PFSK-1 (cell line): ENCODE data around the gene CHMP5.

Experiments
- FOXP2 ChIP-seq: optimal IDR thresholded peaks from 2 replicates; pipeline ENCODE3; 2011; ENCODE audit warnings: borderline replicate concordance, control low read depth, inconsistent platforms; ENCODE audit not compliant: insufficient read depth; ENCODE audit errors: extremely low read length, extremely low read depth
- POLR2AphosphoS5 ChIP-seq: IDR thresholded peaks from 2 replicates; pipeline ENCODE4 v1.6.1; 2012; ENCODE audit warnings: low read depth, mild to moderate bottlenecking, control low read depth, low read length, moderate library complexity
- REST ChIP-seq, 2 experiments: IDR thresholded peaks; 2 replicates each; pipeline versions ENCODE4 v1.6.1 to v1.8.0; 2011 to 2012; ENCODE audit warnings: low read depth in 2 of 2, low read length in 2 of 2, control low read depth in 1 of 2, inconsistent platforms in 1 of 2, mild to moderate bottlenecking in 1 of 2, moderate library complexity in 1 of 2; ENCODE audit not compliant: insufficient read depth in 1 of 2
- SIN3A ChIP-seq: IDR thresholded peaks from 2 replicates; pipeline ENCODE4 v1.6.1; 2012; ENCODE audit warnings: mild to moderate bottlenecking, low read length, moderate library complexity, borderline replicate concordance; ENCODE audit not compliant: insufficient read depth
- TAF1 ChIP-seq: IDR thresholded peaks from 2 replicates; pipeline ENCODE4 v1.6.1; 2012; ENCODE audit warnings: low read length, control low read depth, borderline replicate concordance; ENCODE audit not compliant: insufficient read depth

The CHMP5 gene

GRCh38 chr9:33297432-33297831 lies 32.6 kb downstream of the CHMP5 start:
- TF ChIP-seq TAF1: no peak
- no peak for TF ChIP-seq REST (IDR thresholded peaks at IDR 0.05; ENCODE audit: insufficient read depth in 1 of 2, low read depth in 2 of 2, low read length in 2 of 2)
- TF ChIP-seq SIN3A: no peak
- no peak for TF ChIP-seq POLR2AphosphoS5
- TF ChIP-seq FOXP2: no peak

GRCh38 chr9:33300546-33300945 lies 35.7 kb downstream of the CHMP5 start:
- TF ChIP-seq REST (IDR thresholded peaks at IDR 0.05; ENCODE audit: insufficient read depth in 1 of 2, low read depth in 2 of 2, low read length in 2 of 2) (no peak), FOXP2 (no peak), TAF1 (no peak), POLR2AphosphoS5 (no peak), SIN3A (no peak)

- no peak for TF ChIP-seq TAF1
- TF ChIP-seq REST (IDR thresholded peaks at IDR 0.05; ENCODE audit: insufficient read depth in 1 of 2, low read depth in 2 of 2, low read length in 2 of 2): no peak
- no peak for TF ChIP-seq POLR2AphosphoS5
- no peak for TF ChIP-seq FOXP2
- TF ChIP-seq SIN3A: no peak
These were observed 39.5 kb downstream of the CHMP5 start for GRCh38 chr9:33304362-33304761.

- TF ChIP-seq FOXP2 (no peak), REST (IDR thresholded peaks at IDR 0.05; ENCODE audit: insufficient read depth in 1 of 2, low read depth in 2 of 2, low read length in 2 of 2) (no peak), POLR2AphosphoS5 (no peak), SIN3A (no peak), TAF1 (no peak)
These were observed 41.2 kb downstream of the CHMP5 start for GRCh38 chr9:33306037-33306436.

GRCh38 chr9:33307067-33307466 lies 42.2 kb downstream of the CHMP5 start:
- no peak for TF ChIP-seq SIN3A
- TF ChIP-seq REST (IDR thresholded peaks at IDR 0.05; ENCODE audit: insufficient read depth in 1 of 2, low read depth in 2 of 2, low read length in 2 of 2): no peak
- no peak for TF ChIP-seq POLR2AphosphoS5
- no peak for TF ChIP-seq TAF1
- TF ChIP-seq FOXP2: no peak
